DOHH2 (cell line): ENCODE measurements around the gene GPR15LG.

Source experiments
- EZH2phosphoT487 ChIP-seq: fragments of 200-600 bp; sonication (generic); IDR thresholded peaks from 2 replicates; pipeline ENCODE4 v1.6.1; 2017; ENCODE audit warnings: borderline replicate concordance, mild to moderate bottlenecking, antibody characterized with exemption, low read length, moderate library complexity, mixed read lengths
- TF ChIP-seq, protein P1 (sequence below): fragments of 200-600 bp; sonication (generic); IDR thresholded peaks from one replicate; pipeline ENCODE4 v1.5.1; 2014; ENCODE audit warnings: antibody characterized with exemption, mild to moderate bottlenecking, low read depth, low read length; ENCODE audit not compliant: poor library complexity, severe bottlenecking

DNA sequence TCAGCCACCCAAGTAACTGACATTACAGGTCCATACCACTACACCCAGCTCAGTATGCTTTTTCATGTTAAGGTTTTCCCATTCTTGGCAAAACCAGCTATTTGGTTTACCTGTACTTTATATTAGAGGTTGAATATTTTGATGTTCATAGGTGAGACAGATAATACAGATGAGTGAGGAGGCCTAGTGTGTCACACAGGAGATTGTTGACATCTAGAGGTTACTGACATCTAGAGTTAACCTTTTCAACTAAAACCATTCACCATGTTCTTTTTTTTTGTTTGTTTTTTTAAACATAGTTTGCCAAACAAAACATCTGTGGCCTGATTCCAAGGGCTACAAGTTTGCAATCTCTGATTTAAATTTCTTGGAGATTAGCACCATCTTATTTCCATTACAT lies 26.3 kb upstream of the GPR15LG start:
- TF ChIP-seq, protein P1, sequence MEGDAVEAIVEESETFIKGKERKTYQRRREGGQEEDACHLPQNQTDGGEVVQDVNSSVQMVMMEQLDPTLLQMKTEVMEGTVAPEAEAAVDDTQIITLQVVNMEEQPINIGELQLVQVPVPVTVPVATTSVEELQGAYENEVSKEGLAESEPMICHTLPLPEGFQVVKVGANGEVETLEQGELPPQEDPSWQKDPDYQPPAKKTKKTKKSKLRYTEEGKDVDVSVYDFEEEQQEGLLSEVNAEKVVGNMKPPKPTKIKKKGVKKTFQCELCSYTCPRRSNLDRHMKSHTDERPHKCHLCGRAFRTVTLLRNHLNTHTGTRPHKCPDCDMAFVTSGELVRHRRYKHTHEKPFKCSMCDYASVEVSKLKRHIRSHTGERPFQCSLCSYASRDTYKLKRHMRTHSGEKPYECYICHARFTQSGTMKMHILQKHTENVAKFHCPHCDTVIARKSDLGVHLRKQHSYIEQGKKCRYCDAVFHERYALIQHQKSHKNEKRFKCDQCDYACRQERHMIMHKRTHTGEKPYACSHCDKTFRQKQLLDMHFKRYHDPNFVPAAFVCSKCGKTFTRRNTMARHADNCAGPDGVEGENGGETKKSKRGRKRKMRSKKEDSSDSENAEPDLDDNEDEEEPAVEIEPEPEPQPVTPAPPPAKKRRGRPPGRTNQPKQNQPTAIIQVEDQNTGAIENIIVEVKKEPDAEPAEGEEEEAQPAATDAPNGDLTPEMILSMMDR = no peak
- TF ChIP-seq EZH2phosphoT487 = no peak
